NCI-H128 (cell line): Measurements from ENCODE around the gene GNAT3.

Experiments used
- DNase-seq: peaks from one replicate; lab custom pipeline; 2025; ENCODE audit not compliant: unreplicated experiment; lab: John Stamatoyannopoulos, UW

GNAT3 gene

GRCh38 chr7:80428161-80429054 lies 83.5 kb downstream of the GNAT3 start:
- DNase-seq, result no peak

GRCh38 chr7:80427218-80427617 lies 84.6 kb downstream of the GNAT3 start:
- DNase-seq, result no peak

DNA sequence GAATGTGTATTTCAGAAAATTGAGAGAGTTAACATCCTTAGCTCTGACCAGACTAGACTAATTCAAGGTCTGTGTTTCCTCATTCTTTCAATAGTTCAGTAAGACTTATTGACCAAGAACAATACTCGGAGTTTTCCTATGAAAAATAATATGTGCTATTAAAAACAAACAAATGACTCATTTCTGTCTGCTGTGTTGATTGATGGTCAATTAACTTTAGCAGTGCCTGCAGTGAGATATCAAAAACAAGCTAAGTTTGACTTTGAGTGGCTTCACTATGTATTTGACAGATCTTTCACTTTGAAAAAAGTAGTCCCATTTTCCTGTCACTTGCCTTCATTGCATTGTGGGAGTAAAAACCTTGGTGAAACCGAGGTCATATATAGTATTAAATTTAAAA lies 91.0 kb downstream of the GNAT3 start:
- no peak for DNase-seq

GRCh38 chr7:80417211-80417793 lies 94.6 kb downstream of the GNAT3 start:
- no peak for DNase-seq

- no peak for DNase-seq
Measured at GRCh38 chr7:80415522-80415921, 96.3 kb downstream of the GNAT3 start.

GRCh38 chr7:80415114-80415513 lies 96.8 kb downstream of the GNAT3 start:
- DNase-seq, result no peak

- no peak for DNase-seq
Measured at GRCh38 chr7:80414331-80414730, 97.5 kb downstream of the GNAT3 start.

- DNase-seq, result no peak
Measured at GRCh38 chr7:80413383-80413945, 98.4 kb downstream of the GNAT3 start.

DNA sequence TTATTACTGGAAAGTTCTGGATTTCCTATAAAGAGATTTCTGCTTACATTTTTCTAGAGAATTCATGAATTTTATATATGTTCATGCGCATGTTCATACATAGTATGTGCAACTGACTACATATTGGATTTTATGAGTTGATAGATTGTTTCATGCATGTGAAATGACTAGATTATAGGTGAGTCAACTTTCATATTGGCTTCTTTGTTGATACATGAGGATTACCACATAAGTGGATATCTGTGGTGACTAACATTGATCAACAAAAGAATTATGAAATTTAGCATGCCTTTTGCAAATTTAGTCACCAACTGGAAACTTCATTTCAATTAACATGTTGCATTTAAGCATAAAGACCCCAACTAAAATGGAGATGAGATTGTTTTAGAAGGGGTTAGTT lies 99.0 kb downstream of the GNAT3 start:
- DNase-seq, result no peak

DNA sequence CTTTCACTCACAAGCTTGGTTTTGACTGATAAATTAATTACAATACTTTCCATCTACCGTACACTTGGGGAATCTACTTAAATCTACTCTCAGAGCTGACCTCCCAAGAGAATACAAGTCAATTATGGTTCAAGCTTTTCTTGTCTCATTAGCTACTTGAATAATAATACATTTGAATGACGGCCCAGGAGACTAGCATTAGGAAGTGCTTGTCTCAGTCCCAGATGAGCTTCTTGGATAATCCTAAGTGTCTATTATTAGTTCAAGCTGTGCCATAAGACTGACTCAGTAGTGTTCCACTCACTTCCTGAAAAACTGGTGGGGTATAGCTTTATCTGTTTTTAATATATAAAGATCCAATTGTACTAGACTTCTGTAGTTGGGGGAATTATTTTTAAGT lies 100.2 kb downstream of the GNAT3 start:
- DNase-seq, result no peak

- DNase-seq, result no peak
Measured at GRCh38 chr7:80410081-80410480, 101.8 kb downstream of the GNAT3 start.
